Measurements from ENCODE around the gene GLRA1. TPM values are rescaled to one million over a fixed set of nuclear protein-coding genes. Genes with fewer than 3 reads are reported as not detected.
A peak's percentile ranks its signal among the peaks of the same experiment; 100 is the strongest.

The GLRA1 gene
- not detected in 2 replicates for total RNA-seq (ENCODE audit: low replicate concordance)

- peak; percentile 42 for DNase-seq (ENCODE audit: low read depth)
- TF ChIP-seq CTCF (IDR thresholded peaks at IDR 0.05; ENCODE audit: insufficient read depth, low read length) = no peak
- no peak within 1 kb of the TSS for H3K4me3 ChIP-seq (ENCODE audit: low read depth, low read length)
These were observed at the start of gene GLRA1 for GRCh38 chr5:151924564-151925301. TSS of gene GLRA1 (minus strand) at chr5:151924851. CDS start at chr5:151924549, 302 bp downstream.

GRCh38 chr5:151970885-151971284 is 46.2 kb upstream of the GLRA1 start:
- TF ChIP-seq CTCF (IDR thresholded peaks at IDR 0.05; ENCODE audit: insufficient read depth, low read length) = no peak
- no peak overlapping the region for H3K4me3 ChIP-seq (ENCODE audit: low read depth, low read length)
- no peak for DNase-seq (ENCODE audit: low read depth)

- no peak for TF ChIP-seq CTCF (IDR thresholded peaks at IDR 0.05; ENCODE audit: insufficient read depth, low read length)
- DNase-seq (ENCODE audit: low read depth) = no peak
- no peak overlapping the region for H3K4me3 ChIP-seq (ENCODE audit: low read depth, low read length)
These were observed 43.2 kb upstream of the GLRA1 start for GRCh38 chr5:151967865-151968264.

- no peak for TF ChIP-seq CTCF (IDR thresholded peaks at IDR 0.05; ENCODE audit: insufficient read depth, low read length)
- no peak for DNase-seq (ENCODE audit: low read depth)
- no peak overlapping the region for H3K4me3 ChIP-seq (ENCODE audit: low read depth, low read length)
These were observed 41.4 kb upstream of the GLRA1 start for GRCh38 chr5:151966046-151966445.

GRCh38 chr5:151964471-151964870 is 39.8 kb upstream of the GLRA1 start:
- no peak for DNase-seq (ENCODE audit: low read depth)
- H3K4me3 ChIP-seq (ENCODE audit: low read depth, low read length) = no peak overlapping the region
- no peak for TF ChIP-seq CTCF (IDR thresholded peaks at IDR 0.05; ENCODE audit: insufficient read depth, low read length)

GRCh38 chr5:151961557-151961956 is 36.9 kb upstream of the GLRA1 start:
- DNase-seq (ENCODE audit: low read depth) = no peak
- no peak overlapping the region for H3K4me3 ChIP-seq (ENCODE audit: low read depth, low read length)
- no peak for TF ChIP-seq CTCF (IDR thresholded peaks at IDR 0.05; ENCODE audit: insufficient read depth, low read length)

- no peak for TF ChIP-seq CTCF (IDR thresholded peaks at IDR 0.05; ENCODE audit: insufficient read depth, low read length)
- DNase-seq (ENCODE audit: low read depth) = no peak
- no peak overlapping the region for H3K4me3 ChIP-seq (ENCODE audit: low read depth, low read length)
These were observed 33.5 kb upstream of the GLRA1 start for GRCh38 chr5:151958111-151958510.

All from fibroblast of the aortic adventitia (primary cell).